SK-N-SH (cell line): ENCODE data around the gene NCKAP5. TPM values are rescaled to one million over a fixed set of nuclear protein-coding genes. Genes with fewer than 3 reads are reported as not detected.

Experiments
- CTCF ChIA-PET: fragments of 300-600, 350-600 bp; formaldehyde crosslinking; extraction: SDS; loops from one replicate; lab custom pipeline; 2021; lab: Yijun Ruan, JAX
- POLR2A ChIA-PET: fragments of 350-600 bp; sonication (Branson Sonifier 250); formaldehyde crosslinking; extraction: SDS; loops from one replicate; lab custom pipeline; 2020; ENCODE audit warnings: antibody characterized with exemption, inconsistent platforms; lab: Yijun Ruan, JAX
- DNase-seq: peaks from one replicate; pipeline ENCODE4 v3.0.0; 2012
- H2AFZ ChIP-seq: fragments of 200-600 bp; sonication (generic); 2 replicates; pipeline ENCODE4 v1.8.1; 2016; ENCODE audit warnings: antibody characterized with exemption, mild to moderate bottlenecking, low read depth
- H3F3A ChIP-seq: fragments of 200-600 bp; sonication (generic); replicated peaks from 2 replicates; pipeline ENCODE3; 2016; ENCODE audit warnings: antibody characterized with exemption, mild to moderate bottlenecking; ENCODE audit not compliant: insufficient read depth
- H3K27ac ChIP-seq, 2 experiments: fragments of 200-500 bp in 1 of 2; fragments of 200-600 bp in 1 of 2; sonication (Bioruptor generic) in 1 of 2; sonication (generic), shearing (Covaris generic) in 1 of 2; 2 replicates each; pipeline versions ENCODE4 v1.5.1 to v1.6.1; 2014 to 2016; ENCODE audit warnings: low read depth in 2 of 2, inconsistent platforms in 1 of 2, low read length in 1 of 2, mild to moderate bottlenecking in 1 of 2, mixed read lengths in 1 of 2
- H3K27me3 ChIP-seq: fragments of 200-600 bp; sonication (generic), shearing (Covaris generic); 2 replicates; pipeline ENCODE4 v1.6.1; 2016; ENCODE audit warnings: mixed run types; ENCODE audit not compliant: insufficient read depth
- H3K36me3 ChIP-seq, 2 experiments: fragments of 200-500 bp in 1 of 2; fragments of 200-600 bp in 1 of 2; sonication (Bioruptor generic) in 1 of 2; sonication (generic) in 1 of 2; replicated peaks in 1 of 2; 2 replicates each; pipeline versions ENCODE3 to v1.5.1; 2014 to 2016; ENCODE audit warnings: low read length in 1 of 2, mild to moderate bottlenecking in 1 of 2; ENCODE audit not compliant: insufficient read depth in 2 of 2, control insufficient read depth in 1 of 2
- H3K4me1 ChIP-seq, 2 experiments: fragments of 200-500 bp in 1 of 2; fragments of 200-600 bp in 1 of 2; sonication (Bioruptor generic) in 1 of 2; sonication (generic), shearing (Covaris generic) in 1 of 2; 2 replicates each; pipeline versions ENCODE4 v1.5.1 to v1.6.1; 2014 to 2016; ENCODE audit warnings: low read depth in 1 of 2, low read length in 1 of 2, mixed run types in 1 of 2; ENCODE audit not compliant: insufficient read depth in 2 of 2, control insufficient read depth in 1 of 2
- H3K4me2 ChIP-seq: fragments of 200-600 bp; sonication (generic), shearing (Covaris generic); 2 replicates; pipeline ENCODE4 v1.6.1; 2017; ENCODE audit warnings: mixed run types
- H3K4me3 ChIP-seq, 2 experiments: fragments of 200-500 bp in 1 of 2; fragments of 200-600 bp in 1 of 2; sonication (Bioruptor generic) in 1 of 2; sonication (generic), shearing (Covaris generic) in 1 of 2; 2 replicates each; pipeline versions ENCODE4 v1.5.1 to v1.8.1; 2014 to 2016; ENCODE audit warnings: low read depth in 2 of 2, inconsistent platforms in 1 of 2, low read length in 1 of 2, mild to moderate bottlenecking in 1 of 2, mixed read lengths in 1 of 2, moderate library complexity in 1 of 2
- H3K79me2 ChIP-seq: fragments of 200-600 bp; sonication (generic); 2 replicates; pipeline ENCODE4 v1.8.1; 2017; ENCODE audit warnings: mild to moderate bottlenecking; ENCODE audit not compliant: insufficient read depth
- H3K9ac ChIP-seq: fragments of 200-600 bp; sonication (generic); 2 replicates; pipeline ENCODE4 v1.6.1; 2017; ENCODE audit warnings: mixed run types
- H3K9me2 ChIP-seq: fragments of 200-600 bp; sonication (generic); 2 replicates; pipeline ENCODE4 v1.6.1; 2017; ENCODE audit warnings: mixed run types
- H3K9me3 ChIP-seq: fragments of 200-600 bp; sonication (generic); 2 replicates; pipeline ENCODE4 v1.6.1; 2017; ENCODE audit warnings: mixed run types, mild to moderate bottlenecking, moderate library complexity
- H4K20me1 ChIP-seq: fragments of 200-600 bp; sonication (generic); 2 replicates; pipeline ENCODE4 v1.6.1; 2017; ENCODE audit warnings: mild to moderate bottlenecking, mixed run types; ENCODE audit not compliant: insufficient read depth
- CHD2 ChIP-seq: fragments of 150-350 bp; IDR thresholded peaks from 2 replicates; pipeline ENCODE4 v1.6.1; 2018; ENCODE audit warnings: low read length; ENCODE audit not compliant: partially characterized antibody
- FOXJ3 ChIP-seq: sonication (generic); formaldehyde crosslinking; IDR thresholded peaks from 2 replicates; pipeline ENCODE4 v1.5.1; 2020; ENCODE audit warnings: mild to moderate bottlenecking, missing genetic modification reagents
- GABPA ChIP-seq: IDR thresholded peaks from 2 replicates; pipeline ENCODE4 v1.4.0; 2012; ENCODE audit warnings: low read depth, mild to moderate bottlenecking
- GATA2 ChIP-seq: sonication (generic); formaldehyde crosslinking; IDR thresholded peaks from 2 replicates; pipeline ENCODE4 v1.5.0; 2020; ENCODE audit warnings: mild to moderate bottlenecking, missing genetic modification reagents
- MXI1 ChIP-seq: IDR thresholded peaks from 2 replicates; pipeline ENCODE4 v1.6.1; 2012; ENCODE audit warnings: mild to moderate bottlenecking, low read depth, low read length, improper control_type of control experiment
- NRF1 ChIP-seq: IDR thresholded peaks from 2 replicates; pipeline ENCODE4 v1.6.1; 2012; ENCODE audit warnings: low read depth, mild to moderate bottlenecking, low read length
- SIN3A ChIP-seq: IDR thresholded peaks from 2 replicates; pipeline ENCODE4 v1.6.1; 2012; ENCODE audit warnings: low read depth, mild to moderate bottlenecking, low read length, moderate library complexity, borderline replicate concordance
- WGBS: methylation state at CpG from one replicate; pipeline ENCODE4 v1.1.6; 2017; ENCODE audit warnings: low lambda C conversion rate; 5-methylcytosine and 5-hydroxymethylcytosine counted together
- polyA plus RNA-seq, 3 experiments: library from polyadenylated mRNA; depleted of rRNA; stranded (reverse); fragments of >200 nt; gene quantifications; 2 replicates each; pipeline ENCODE4 v1.2.3, GENCODE V29; 2012
- TF ChIP-seq, protein P1 (sequence below): fragments of 200-600 bp; sonication (generic); IDR thresholded peaks from 2 replicates; pipeline ENCODE4 v1.6.1; 2017; ENCODE audit warnings: antibody characterized with exemption, mild to moderate bottlenecking, moderate library complexity
- TF ChIP-seq, protein P2 (sequence below): IDR thresholded peaks from 2 replicates; pipeline ENCODE4 v1.4.0; 2012; ENCODE audit warnings: low read depth
- TF ChIP-seq, protein P3 (sequence below): IDR thresholded peaks from 2 replicates; pipeline ENCODE4; 2012

NCKAP5 gene
- polyA plus RNA-seq, 1 of the 3 experiments (the other 2 are of a cell fraction), result 0.02 TPM

DNA sequence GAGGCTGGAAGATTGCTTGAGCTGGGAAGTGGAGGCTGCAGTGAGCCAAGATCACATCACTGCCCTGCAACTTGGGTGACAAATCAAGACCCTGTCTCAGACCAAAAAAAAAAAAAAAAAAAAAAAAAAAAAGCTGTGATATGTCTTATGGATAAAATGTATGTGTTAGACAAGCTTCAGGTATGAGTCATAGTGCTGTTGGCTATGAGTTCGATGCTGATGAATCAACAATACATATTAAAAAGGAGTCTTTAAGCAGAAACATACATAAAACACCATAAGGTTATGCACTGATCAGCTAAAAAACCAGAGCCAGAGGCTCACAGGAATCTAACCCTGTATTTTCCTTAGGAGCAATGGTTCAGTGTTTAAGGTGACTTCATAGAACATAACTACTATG lies 332.3 kb downstream of the NCKAP5 start:
- Histone ChIP-seq H3K4me2 (no peak overlapping the region), H3K36me3 (no peaks in the 10 kb centered on the region), H3K4me3 (no peak overlapping the region), H2AFZ (no peak overlapping the region), H3K9ac (no peak overlapping the region), H4K20me1 (no peaks in the 10 kb centered on the region), H3K27me3 (no peaks in the 10 kb centered on the region), H3K9me3 (no peaks in the 10 kb centered on the region), H3F3A (no peaks in the 10 kb centered on the region), H3K27ac (no peak overlapping the region), H3K9me2 (no peaks in the 10 kb centered on the region), H3K79me2 (no peaks in the 10 kb centered on the region), H3K4me1 (peaks cover 2 to 9% of the 10 kb centered on the region in 2 experiments; a peak in 2 of 4 replicates)
- TF ChIP-seq NRF1 (no peak), CHD2 (no peak), FOXJ3 (CRISPR knock-in tag) (no peak), MXI1 (no peak)
- TF ChIP-seq, protein P1, sequence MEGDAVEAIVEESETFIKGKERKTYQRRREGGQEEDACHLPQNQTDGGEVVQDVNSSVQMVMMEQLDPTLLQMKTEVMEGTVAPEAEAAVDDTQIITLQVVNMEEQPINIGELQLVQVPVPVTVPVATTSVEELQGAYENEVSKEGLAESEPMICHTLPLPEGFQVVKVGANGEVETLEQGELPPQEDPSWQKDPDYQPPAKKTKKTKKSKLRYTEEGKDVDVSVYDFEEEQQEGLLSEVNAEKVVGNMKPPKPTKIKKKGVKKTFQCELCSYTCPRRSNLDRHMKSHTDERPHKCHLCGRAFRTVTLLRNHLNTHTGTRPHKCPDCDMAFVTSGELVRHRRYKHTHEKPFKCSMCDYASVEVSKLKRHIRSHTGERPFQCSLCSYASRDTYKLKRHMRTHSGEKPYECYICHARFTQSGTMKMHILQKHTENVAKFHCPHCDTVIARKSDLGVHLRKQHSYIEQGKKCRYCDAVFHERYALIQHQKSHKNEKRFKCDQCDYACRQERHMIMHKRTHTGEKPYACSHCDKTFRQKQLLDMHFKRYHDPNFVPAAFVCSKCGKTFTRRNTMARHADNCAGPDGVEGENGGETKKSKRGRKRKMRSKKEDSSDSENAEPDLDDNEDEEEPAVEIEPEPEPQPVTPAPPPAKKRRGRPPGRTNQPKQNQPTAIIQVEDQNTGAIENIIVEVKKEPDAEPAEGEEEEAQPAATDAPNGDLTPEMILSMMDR, result no peak
- TF ChIP-seq, protein P2, sequence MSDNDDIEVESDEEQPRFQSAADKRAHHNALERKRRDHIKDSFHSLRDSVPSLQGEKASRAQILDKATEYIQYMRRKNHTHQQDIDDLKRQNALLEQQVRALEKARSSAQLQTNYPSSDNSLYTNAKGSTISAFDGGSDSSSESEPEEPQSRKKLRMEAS, result no peak
- no peak for DNase-seq
- WGBS, result 4% methylated on average over 1 of the region's 1 CpG
- POLR2A ChIA-PET, result no interaction called here
- CTCF ChIA-PET, result interaction anchor here (1.0 kb wide), 1 partner anchor 16 kb away, joined by 3 read pairs; no protein-coding TSS in a partner anchor

DNA sequence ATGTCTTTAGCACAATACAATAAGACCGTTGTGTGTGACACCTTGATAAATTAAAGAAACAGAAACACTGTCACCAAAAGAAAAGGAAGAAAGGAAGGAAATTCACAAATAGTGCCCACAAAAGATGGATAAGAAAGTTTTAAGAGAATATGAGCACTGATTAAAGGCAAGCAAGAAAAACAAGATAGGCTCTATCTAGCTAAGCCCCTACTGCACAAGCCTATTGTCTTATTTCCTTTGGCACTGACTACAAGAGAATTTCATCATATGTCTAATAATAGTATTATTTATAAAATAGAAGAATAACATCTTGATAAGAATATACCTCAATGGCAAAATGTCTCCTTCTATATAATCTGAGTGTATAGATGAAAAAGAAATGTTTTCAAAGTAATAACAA lies 335.7 kb downstream of the NCKAP5 start:
- no peaks in the 10 kb centered on the region for H3K36me3 ChIP-seq
- no peak for TF ChIP-seq SIN3A
- H3K4me1 ChIP-seq, result no peaks in the 10 kb centered on the region; a peak in 2 of 4 replicates
- H3F3A ChIP-seq, result no peaks in the 10 kb centered on the region
- no peaks in the 10 kb centered on the region for H3K9me2 ChIP-seq
- DNase-seq, result no peak
- no peak overlapping the region for H3K4me2 ChIP-seq
- no peaks in the 10 kb centered on the region for H3K79me2 ChIP-seq
- H3K9me3 ChIP-seq, result no peaks in the 10 kb centered on the region
- 77% methylated on average over 1 of the region's 1 CpG for WGBS
- H3K27me3 ChIP-seq, result no peaks in the 10 kb centered on the region
- POLR2A ChIA-PET, result no interaction called here
- H2AFZ ChIP-seq, result no peak overlapping the region
- no peak overlapping the region for H3K9ac ChIP-seq
- no peaks in the 10 kb centered on the region for H4K20me1 ChIP-seq
- H3K27ac ChIP-seq, result no peak overlapping the region
- CTCF ChIA-PET, result no interaction called here
- H3K4me3 ChIP-seq, result no peak overlapping the region

DNA sequence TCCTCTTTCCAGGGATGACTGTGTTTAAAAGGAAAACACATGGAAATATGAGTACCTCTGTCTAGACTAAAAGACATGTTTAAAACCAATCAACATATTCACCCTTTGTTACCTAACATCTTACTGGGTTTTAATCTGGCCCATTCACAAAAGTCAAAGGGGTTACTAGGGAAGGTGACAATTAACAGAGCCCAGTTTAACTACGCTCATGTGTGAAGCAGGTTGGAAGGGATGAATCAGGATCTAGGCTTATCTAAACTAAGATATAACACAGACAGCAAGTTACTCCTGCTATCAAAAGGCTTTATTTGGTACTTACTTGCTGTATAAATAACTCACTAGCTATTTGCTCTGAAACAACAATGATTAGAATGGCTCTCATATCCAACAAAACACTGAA lies 337.0 kb downstream of the NCKAP5 start:
- H3K4me1 ChIP-seq, result no peaks in the 10 kb centered on the region; a peak in 2 of 4 replicates
- H3K9me3 ChIP-seq, result no peaks in the 10 kb centered on the region
- no peak overlapping the region for H3K9ac ChIP-seq
- WGBS, result 76% methylated on average over 1 of the region's 1 CpG
- TF ChIP-seq GATA2 (CRISPR knock-in tag) (no peak), GABPA (no peak)
- TF ChIP-seq, protein P1, result no peak
- TF ChIP-seq, protein P3, sequence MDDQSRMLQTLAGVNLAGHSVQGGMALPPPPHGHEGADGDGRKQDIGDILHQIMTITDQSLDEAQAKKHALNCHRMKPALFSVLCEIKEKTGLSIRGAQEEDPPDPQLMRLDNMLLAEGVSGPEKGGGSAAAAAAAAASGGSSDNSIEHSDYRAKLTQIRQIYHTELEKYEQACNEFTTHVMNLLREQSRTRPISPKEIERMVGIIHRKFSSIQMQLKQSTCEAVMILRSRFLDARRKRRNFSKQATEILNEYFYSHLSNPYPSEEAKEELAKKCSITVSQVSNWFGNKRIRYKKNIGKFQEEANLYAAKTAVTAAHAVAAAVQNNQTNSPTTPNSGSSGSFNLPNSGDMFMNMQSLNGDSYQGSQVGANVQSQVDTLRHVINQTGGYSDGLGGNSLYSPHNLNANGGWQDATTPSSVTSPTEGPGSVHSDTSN, result no peak
- TF ChIP-seq, all 33 proteins: peak for 0
- Histone ChIP-seq H3K79me2 (no peaks in the 10 kb centered on the region), H3K27me3 (no peaks in the 10 kb centered on the region), H3K36me3 (no peaks in the 10 kb centered on the region), H3K4me3 (no peak overlapping the region), H3K4me2 (no peak overlapping the region), H4K20me1 (no peaks in the 10 kb centered on the region), H2AFZ (no peak overlapping the region), H3K27ac (no peak overlapping the region), H3K9me2 (no peaks in the 10 kb centered on the region), H3F3A (no peaks in the 10 kb centered on the region)
- no peak for DNase-seq
- ChIA-PET CTCF (no interaction called here), POLR2A (no interaction called here)
